Astrocyte (in vitro differentiated cells and primary cell): ENCODE results near the gene C1GALT1. TPM values are rescaled to one million over a fixed set of nuclear protein-coding genes. Genes with fewer than 3 reads are reported as not detected.

Experiments used
- DNase-seq: peaks from one replicate; pipeline ENCODE4 v3.0.0-alpha.2; 2010; ENCODE audit warnings: low read depth
- FAIRE-seq: peaks from 2 replicates; lab custom pipeline; 2011; peaks lifted over from hg19 to GRCh38; lab: Jason Lieb, UNC
- H2AFZ ChIP-seq: 2 replicates; pipeline ENCODE4 v1.6.0; 2012; ENCODE audit warnings: low read depth, low read length, inconsistent platforms
- H3K27ac ChIP-seq: 2 replicates; pipeline ENCODE4 v1.5.1; 2011; ENCODE audit warnings: low read depth, low read length, inconsistent platforms
- H3K27me3 ChIP-seq: 2 replicates; pipeline ENCODE4 v1.6.0; 2011; ENCODE audit warnings: low read length, inconsistent platforms; ENCODE audit not compliant: insufficient read depth
- H3K36me3 ChIP-seq: 2 replicates; pipeline ENCODE4 v1.5.1; 2011; ENCODE audit warnings: low read length, inconsistent platforms; ENCODE audit not compliant: insufficient read depth
- H3K4me1 ChIP-seq: 2 replicates; pipeline ENCODE4 v1.5.1; 2011; ENCODE audit warnings: low read length, inconsistent platforms; ENCODE audit not compliant: insufficient read depth
- H3K4me2 ChIP-seq: 2 replicates; pipeline ENCODE4 v1.6.0; 2012; ENCODE audit warnings: low read length, inconsistent platforms
- H3K4me3 ChIP-seq: 2 replicates; pipeline ENCODE4 v1.5.1; 2011; ENCODE audit warnings: low read depth, mild to moderate bottlenecking, low read length, inconsistent platforms; ENCODE audit not compliant: insufficient read depth
- H3K79me2 ChIP-seq: 2 replicates; pipeline ENCODE4 v1.6.0; 2012; ENCODE audit warnings: mild to moderate bottlenecking, low read length, inconsistent platforms; ENCODE audit not compliant: insufficient read depth
- H3K9ac ChIP-seq: 2 replicates; pipeline ENCODE4 v1.6.0; 2012; ENCODE audit warnings: mild to moderate bottlenecking, low read length, inconsistent platforms
- H3K9me3 ChIP-seq: 2 replicates; pipeline ENCODE4 v1.5.1; 2012; ENCODE audit warnings: low read depth, mild to moderate bottlenecking, low read length, inconsistent platforms; ENCODE audit not compliant: insufficient read depth
- H4K20me1 ChIP-seq: 2 replicates; pipeline ENCODE4 v1.6.0; 2012; ENCODE audit warnings: low read length, inconsistent platforms; ENCODE audit not compliant: insufficient read depth
- H3K27ac Mint-ChIP-seq: one replicate; pipeline ENCODE4 v1.8.0; 2021; ENCODE audit warnings: mild to moderate bottlenecking, mixed read lengths; ENCODE audit not compliant: unreplicated experiment
- H3K27me3 Mint-ChIP-seq: one replicate; pipeline ENCODE4 v1.8.0; 2021; ENCODE audit warnings: low read depth, mixed read lengths; ENCODE audit not compliant: unreplicated experiment
- H3K36me3 Mint-ChIP-seq: one replicate; pipeline ENCODE4 v1.8.0; 2021; ENCODE audit warnings: low read depth, mixed read lengths; ENCODE audit not compliant: unreplicated experiment
- H3K4me1 Mint-ChIP-seq: one replicate; pipeline ENCODE4 v1.8.0; 2021; ENCODE audit warnings: low read depth, mixed read lengths; ENCODE audit not compliant: unreplicated experiment
- H3K4me3 Mint-ChIP-seq: one replicate; pipeline ENCODE4 v1.8.0; 2021; ENCODE audit warnings: mild to moderate bottlenecking, moderate library complexity, mixed read lengths; ENCODE audit not compliant: unreplicated experiment
- H3K9me3 Mint-ChIP-seq: one replicate; pipeline ENCODE4 v1.8.0; 2021; ENCODE audit warnings: mild to moderate bottlenecking, mixed read lengths; ENCODE audit not compliant: unreplicated experiment
- EZH2 ChIP-seq: IDR thresholded peaks from 2 replicates; pipeline ENCODE4 v1.6.1; 2012; ENCODE audit warnings: mild to moderate bottlenecking, low read length, inconsistent platforms; ENCODE audit not compliant: insufficient read depth
- total RNA-seq: library from RNA; stranded (reverse); gene quantifications from 2 replicates; pipeline ENCODE4 v1.2.1, GENCODE V29; 2021
- TF ChIP-seq, protein P1 (sequence below): IDR thresholded peaks from 2 replicates; pipeline ENCODE4 v1.5.1; 2011; ENCODE audit warnings: low read depth, mild to moderate bottlenecking, inconsistent platforms, low read length, moderate library complexity; ENCODE audit not compliant: insufficient read depth

C1GALT1 gene
- total RNA-seq, 1 donor from 2014 or later, result 40.0 TPM

DNA sequence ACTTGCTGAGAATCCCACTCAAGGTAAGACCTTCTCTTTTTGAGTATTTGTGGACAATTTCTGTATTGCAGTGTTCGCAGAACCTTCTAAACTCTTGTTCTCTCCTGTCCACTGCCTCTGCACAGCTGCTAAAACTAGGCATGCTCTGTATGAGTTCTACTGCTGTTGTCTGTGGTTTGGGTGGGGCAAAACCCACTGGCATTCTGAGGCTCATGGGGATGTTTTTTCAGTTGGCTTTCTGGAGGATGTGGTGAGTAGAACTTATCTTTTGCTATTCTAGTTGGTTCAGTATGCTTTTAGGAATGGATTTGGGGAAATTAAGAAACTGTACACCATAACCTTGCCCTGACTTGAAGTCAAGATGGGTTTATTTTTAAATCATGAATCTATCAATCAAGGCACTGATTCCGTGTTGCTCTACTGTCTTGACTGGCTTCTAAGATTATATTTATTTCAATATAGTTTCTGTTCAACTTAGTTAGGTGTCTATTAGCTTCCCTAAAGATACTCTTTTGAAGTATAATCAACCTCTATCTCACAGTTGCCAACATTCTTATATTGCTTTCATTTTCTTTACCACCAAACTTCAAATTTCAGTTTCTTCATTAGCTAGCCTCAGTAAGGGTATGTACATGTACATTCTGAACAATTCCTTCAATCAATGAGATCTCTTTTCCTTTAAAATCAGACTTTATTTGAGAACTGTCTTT lies 25.0 kb upstream of the C1GALT1 start:
- peak overlapping the region; percentile 0 for H2AFZ ChIP-seq
- no peaks in the 10 kb centered on the region for H3K27me3 ChIP-seq
- peak overlapping the region; percentile 43 for H3K4me3 ChIP-seq
- H3K36me3 ChIP-seq, result no peaks in the 10 kb centered on the region
- peaks cover 21% of the 10 kb centered on the region for H3K4me1 Mint-ChIP-seq
- TF ChIP-seq, protein P1, sequence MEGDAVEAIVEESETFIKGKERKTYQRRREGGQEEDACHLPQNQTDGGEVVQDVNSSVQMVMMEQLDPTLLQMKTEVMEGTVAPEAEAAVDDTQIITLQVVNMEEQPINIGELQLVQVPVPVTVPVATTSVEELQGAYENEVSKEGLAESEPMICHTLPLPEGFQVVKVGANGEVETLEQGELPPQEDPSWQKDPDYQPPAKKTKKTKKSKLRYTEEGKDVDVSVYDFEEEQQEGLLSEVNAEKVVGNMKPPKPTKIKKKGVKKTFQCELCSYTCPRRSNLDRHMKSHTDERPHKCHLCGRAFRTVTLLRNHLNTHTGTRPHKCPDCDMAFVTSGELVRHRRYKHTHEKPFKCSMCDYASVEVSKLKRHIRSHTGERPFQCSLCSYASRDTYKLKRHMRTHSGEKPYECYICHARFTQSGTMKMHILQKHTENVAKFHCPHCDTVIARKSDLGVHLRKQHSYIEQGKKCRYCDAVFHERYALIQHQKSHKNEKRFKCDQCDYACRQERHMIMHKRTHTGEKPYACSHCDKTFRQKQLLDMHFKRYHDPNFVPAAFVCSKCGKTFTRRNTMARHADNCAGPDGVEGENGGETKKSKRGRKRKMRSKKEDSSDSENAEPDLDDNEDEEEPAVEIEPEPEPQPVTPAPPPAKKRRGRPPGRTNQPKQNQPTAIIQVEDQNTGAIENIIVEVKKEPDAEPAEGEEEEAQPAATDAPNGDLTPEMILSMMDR, result no peak
- no peak for TF ChIP-seq EZH2
- H3K4me1 ChIP-seq, result peaks cover 18% of the 10 kb centered on the region
- H3K36me3 Mint-ChIP-seq, result no peaks in the 10 kb centered on the region
- peaks cover 8% of the 10 kb centered on the region for H3K9me3 ChIP-seq
- H4K20me1 ChIP-seq, result no peaks in the 10 kb centered on the region
- H3K9ac ChIP-seq, result peak overlapping the region; percentile 65
- DNase-seq (peak; percentile 90), FAIRE-seq (peak; percentile 76)
- H3K4me3 Mint-ChIP-seq, result peak overlapping the region; percentile 75
- H3K27ac ChIP-seq, result peak overlapping the region; percentile 73
- H3K79me2 ChIP-seq, result no peaks in the 10 kb centered on the region
- peaks cover 3% of the 10 kb centered on the region for H3K27me3 Mint-ChIP-seq
- H3K27ac Mint-ChIP-seq, result peak overlapping the region; percentile 85
- peaks cover 4% of the 10 kb centered on the region for H3K9me3 Mint-ChIP-seq
- peak overlapping the region; percentile 82 for H3K4me2 ChIP-seq

DNA sequence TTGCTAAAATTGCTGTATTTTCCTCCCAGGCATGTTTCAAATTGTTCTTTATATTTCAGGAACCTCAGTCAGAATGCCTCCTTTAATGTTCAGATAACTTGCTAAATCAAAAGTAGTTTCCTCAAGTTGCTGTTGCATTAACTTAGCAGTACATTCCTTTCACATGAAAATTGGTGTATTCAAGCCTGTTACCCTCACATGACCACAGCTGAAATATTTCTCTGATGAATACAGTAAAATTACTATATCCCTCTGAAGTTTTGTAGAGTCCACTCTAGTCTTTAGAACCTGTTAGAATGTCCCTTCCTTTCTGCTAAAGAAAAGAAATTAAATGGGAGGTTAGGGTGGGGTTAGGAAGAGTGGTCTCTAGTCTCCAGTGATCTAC lies 24.5 kb upstream of the C1GALT1 start:
- peak overlapping the region; percentile 73 for H3K27ac ChIP-seq
- peak; percentile 78 for DNase-seq
- Mint-ChIP-seq H3K9me3 (peaks cover 4% of the 10 kb centered on the region), H3K36me3 (no peaks in the 10 kb centered on the region), H3K27ac (peak overlapping the region; percentile 85), H3K4me1 (peaks cover 21% of the 10 kb centered on the region), H3K27me3 (peaks cover 3% of the 10 kb centered on the region), H3K4me3 (peak overlapping the region; percentile 75)
- H3K36me3 ChIP-seq, result no peaks in the 10 kb centered on the region
- no peaks in the 10 kb centered on the region for H3K27me3 ChIP-seq
- H3K4me2 ChIP-seq, result peak overlapping the region; percentile 82
- H3K9me3 ChIP-seq, result peaks cover 8% of the 10 kb centered on the region
- peaks cover 18% of the 10 kb centered on the region for H3K4me1 ChIP-seq
- peak overlapping the region; percentile 0 for H2AFZ ChIP-seq
- H3K9ac ChIP-seq, result peak overlapping the region; percentile 65
- peak; percentile 80 for FAIRE-seq
- TF ChIP-seq, protein P1, result no peak
- TF ChIP-seq EZH2, result no peak
- H3K4me3 ChIP-seq, result peak overlapping the region; percentile 43
- H4K20me1 ChIP-seq, result no peaks in the 10 kb centered on the region
- no peaks in the 10 kb centered on the region for H3K79me2 ChIP-seq
